ENCODE data around the gene ZC3H7B. TPM values are rescaled to one million over a fixed set of nuclear protein-coding genes. Genes with fewer than 3 reads are reported as not detected.

The ZC3H7B gene
- total and polyA plus RNA-seq, 2 experiments from 2014 or later = 5.7 to 61.5 TPM

GRCh38 chr22:41382098-41382578, 80.8 kb downstream of the ZC3H7B start:
- Histone ChIP-seq H3K27me3 (ENCODE audit: insufficient read depth) (no peaks in the 10 kb centered on the region), H3K4me3 (peak overlapping the region; percentile 85), H3K4me2 (peak overlapping the region; percentile 93), H4K20me1 (replicated peaks; ENCODE audit: insufficient read depth) (no peaks in the 10 kb centered on the region), H3K4me1 (ENCODE audit: insufficient read depth) (peaks cover 27% of the 10 kb centered on the region), H3K9me2 (ENCODE audit: insufficient read depth) (no peaks in the 10 kb centered on the region), H3F3A (replicated peaks; ENCODE audit: low read depth) (peaks cover 18% of the 10 kb centered on the region), H3K36me3 (ENCODE audit: insufficient read depth) (no peaks in the 10 kb centered on the region), H3K79me2 (replicated peaks; ENCODE audit: insufficient read depth) (0 out of 2 replicates have a peak, but pooled peaks cover 3% of the 10 kb centered on the region), H2AFZ (peak overlapping the region; percentile 87; the same call in 1 of the 2 replicates), H3K27ac (ENCODE audit: low read depth) (0 out of 2 replicates have a peak overlapping the region, but pooled peaks have one; percentile 79)
- H3K36me3 Mint-ChIP-seq (ENCODE audit: low read depth) = peaks cover 2% of the 10 kb centered on the region; the same call in 1 of the 3 replicates
- peak overlapping the region; percentile 83 for H3K4me3 Mint-ChIP-seq
- peaks cover 19% of the 10 kb centered on the region for H3K27me3 Mint-ChIP-seq (ENCODE audit: insufficient read depth, low read depth, poor library complexity)
- ATAC-seq = peak; percentile 41
- peak; percentile 73 for DNase-seq (ENCODE audit: low spot score)
- H3K9me3 Mint-ChIP-seq = no peaks in the 10 kb centered on the region
- no peak overlapping the region; the same call in 1 of the 2 replicates for H3K27ac Mint-ChIP-seq
- peaks cover 23% of the 10 kb centered on the region for H3K4me1 Mint-ChIP-seq
- TF ChIP-seq POLR2AphosphoS5 (IDR thresholded peaks at IDR 0.05; ENCODE audit: low read depth) = no peak
- TF ChIP-seq ZNF331 (CRISPR knock-in tag; IDR thresholded peaks at IDR 0.05; ENCODE audit: low read depth) = no peak
- TF ChIP-seq ZNF114 (CRISPR knock-in tag; IDR thresholded peaks at IDR 0.05) = no peak
- no peak for TF ChIP-seq ZNF462 (CRISPR knock-in tag; IDR thresholded peaks at IDR 0.05)
- TF ChIP-seq EZH2 (IDR thresholded peaks at IDR 0.05; ENCODE audit: low read depth, unreplicated experiment) = no peak
- no peak for TF ChIP-seq REST (IDR thresholded peaks at IDR 0.05; ENCODE audit: unreplicated experiment)
- TF ChIP-seq CREB1 (CRISPR knock-in tag; IDR thresholded peaks at IDR 0.05; ENCODE audit: low read depth) = no peak
- TF ChIP-seq EZH2phosphoT487 (IDR thresholded peaks at IDR 0.05; ENCODE audit: unreplicated experiment) = no peak
